Loucy (cell line): ENCODE data around the gene KCNIP3.

Experiments used
- H2AFZ ChIP-seq: fragments of 200-600 bp; sonication (generic); 2 replicates; pipeline ENCODE4 v1.6.0; 2016; ENCODE audit warnings: antibody characterized with exemption, mild to moderate bottlenecking, low read length, moderate library complexity
- H3F3A ChIP-seq: fragments of 200-600 bp; 2 replicates; pipeline ENCODE4 v1.6.0; 2016; ENCODE audit warnings: antibody characterized with exemption, low read depth, mild to moderate bottlenecking
- H3K27me3 ChIP-seq: fragments of 200-600 bp; sonication (generic); 2 replicates; pipeline ENCODE4 v1.6.1; 2014; ENCODE audit warnings: low read length, mild to moderate bottlenecking; ENCODE audit not compliant: insufficient read depth, poor library complexity, severe bottlenecking
- H3K36me3 ChIP-seq: fragments of 200-600 bp; sonication (generic); 2 replicates; pipeline ENCODE4 v1.6.1; 2016; ENCODE audit warnings: low read length; ENCODE audit not compliant: insufficient read depth
- H3K4me1 ChIP-seq: fragments of 200-600 bp; sonication (generic); 2 replicates; pipeline ENCODE4 v1.5.1; 2014; ENCODE audit warnings: low read length, mild to moderate bottlenecking; ENCODE audit not compliant: insufficient read depth, poor library complexity, severe bottlenecking
- H3K4me2 ChIP-seq: fragments of 200-600 bp; sonication (generic); 2 replicates; pipeline ENCODE4 v1.6.0; 2014; ENCODE audit warnings: antibody characterized with exemption, low read length, low read depth, mild to moderate bottlenecking; ENCODE audit not compliant: poor library complexity, severe bottlenecking
- H3K4me3 ChIP-seq: fragments of 200-600 bp; sonication (generic); 2 replicates; pipeline ENCODE4 v1.5.1; 2014; ENCODE audit warnings: low read length, mild to moderate bottlenecking, mixed read lengths; ENCODE audit not compliant: poor library complexity, severe bottlenecking
- H3K79me2 ChIP-seq: fragments of 200-600 bp; sonication (generic); 2 replicates; pipeline ENCODE4 v1.6.1; 2014; ENCODE audit warnings: low read length; ENCODE audit not compliant: insufficient read depth
- H3K9ac ChIP-seq: fragments of 200-600 bp; sonication (generic); 2 replicates; pipeline ENCODE4 v1.6.0; 2014; ENCODE audit warnings: mild to moderate bottlenecking, low read depth, low read length, moderate library complexity; ENCODE audit not compliant: poor library complexity, severe bottlenecking
- H3K9me2 ChIP-seq: fragments of 200-600 bp; sonication (generic); replicated peaks from 2 replicates; pipeline ENCODE4 v1.6.1; 2016; ENCODE audit warnings: low read depth, low read length, mixed read lengths
- H3K9me3 ChIP-seq: fragments of 200-600 bp; sonication (generic); 2 replicates; pipeline ENCODE4 v1.6.1; 2014; ENCODE audit warnings: mild to moderate bottlenecking, antibody characterized with exemption, low read length, low read depth; ENCODE audit not compliant: insufficient read depth
- H4K20me1 ChIP-seq: fragments of 200-600 bp; sonication (generic); 2 replicates; pipeline ENCODE4 v1.6.0; 2014; ENCODE audit warnings: antibody characterized with exemption, low read length, mild to moderate bottlenecking; ENCODE audit not compliant: insufficient read depth, poor library complexity, severe bottlenecking
- EZH2phosphoT487 ChIP-seq: fragments of 200-600 bp; IDR thresholded peaks from 2 replicates; pipeline ENCODE4 v1.6.1; 2018; ENCODE audit warnings: antibody characterized with exemption, mild to moderate bottlenecking, moderate library complexity, borderline replicate concordance
- TF ChIP-seq, protein P1 (sequence below): fragments of 200-600 bp; sonication (generic); conservative IDR thresholded peaks from 2 replicates; pipeline ENCODE4 v1.5.1; 2014; ENCODE audit warnings: mild to moderate bottlenecking, antibody characterized with exemption, low read length

Gene KCNIP3

DNA sequence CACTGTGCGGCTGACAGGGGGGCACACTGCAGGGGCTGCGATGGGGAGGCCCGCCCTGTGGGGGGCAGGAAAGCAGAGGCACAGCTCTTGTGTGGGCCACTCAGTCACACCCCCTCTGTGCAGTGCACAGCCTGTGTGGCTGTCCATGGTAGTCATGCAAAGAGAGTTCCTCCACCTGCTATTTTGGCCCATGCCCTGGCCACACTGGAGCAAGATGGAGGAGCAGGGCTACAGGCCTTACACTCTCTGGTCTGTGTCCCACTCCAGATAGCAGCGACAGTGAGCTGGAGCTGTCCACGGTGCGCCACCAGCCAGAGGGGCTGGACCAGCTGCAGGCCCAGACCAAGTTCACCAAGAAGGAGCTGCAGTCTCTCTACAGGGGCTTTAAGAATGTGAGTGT is 76.9 kb downstream of the KCNIP3 start:
- Histone ChIP-seq H3K79me2 (no peaks in the 10 kb centered on the region), H2AFZ (no peak overlapping the region), H3K4me1 (no peaks in the 10 kb centered on the region), H3F3A (no peaks in the 10 kb centered on the region), H3K9ac (no peak overlapping the region), H3K9me2 (no peaks in the 10 kb centered on the region), H3K4me2 (no peak overlapping the region), H3K27me3 (no peaks in the 10 kb centered on the region), H3K36me3 (no peaks in the 10 kb centered on the region), H3K9me3 (no peaks in the 10 kb centered on the region), H3K4me3 (no peak overlapping the region), H4K20me1 (no peaks in the 10 kb centered on the region)
- TF ChIP-seq, protein P1, sequence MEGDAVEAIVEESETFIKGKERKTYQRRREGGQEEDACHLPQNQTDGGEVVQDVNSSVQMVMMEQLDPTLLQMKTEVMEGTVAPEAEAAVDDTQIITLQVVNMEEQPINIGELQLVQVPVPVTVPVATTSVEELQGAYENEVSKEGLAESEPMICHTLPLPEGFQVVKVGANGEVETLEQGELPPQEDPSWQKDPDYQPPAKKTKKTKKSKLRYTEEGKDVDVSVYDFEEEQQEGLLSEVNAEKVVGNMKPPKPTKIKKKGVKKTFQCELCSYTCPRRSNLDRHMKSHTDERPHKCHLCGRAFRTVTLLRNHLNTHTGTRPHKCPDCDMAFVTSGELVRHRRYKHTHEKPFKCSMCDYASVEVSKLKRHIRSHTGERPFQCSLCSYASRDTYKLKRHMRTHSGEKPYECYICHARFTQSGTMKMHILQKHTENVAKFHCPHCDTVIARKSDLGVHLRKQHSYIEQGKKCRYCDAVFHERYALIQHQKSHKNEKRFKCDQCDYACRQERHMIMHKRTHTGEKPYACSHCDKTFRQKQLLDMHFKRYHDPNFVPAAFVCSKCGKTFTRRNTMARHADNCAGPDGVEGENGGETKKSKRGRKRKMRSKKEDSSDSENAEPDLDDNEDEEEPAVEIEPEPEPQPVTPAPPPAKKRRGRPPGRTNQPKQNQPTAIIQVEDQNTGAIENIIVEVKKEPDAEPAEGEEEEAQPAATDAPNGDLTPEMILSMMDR: no peak

DNA sequence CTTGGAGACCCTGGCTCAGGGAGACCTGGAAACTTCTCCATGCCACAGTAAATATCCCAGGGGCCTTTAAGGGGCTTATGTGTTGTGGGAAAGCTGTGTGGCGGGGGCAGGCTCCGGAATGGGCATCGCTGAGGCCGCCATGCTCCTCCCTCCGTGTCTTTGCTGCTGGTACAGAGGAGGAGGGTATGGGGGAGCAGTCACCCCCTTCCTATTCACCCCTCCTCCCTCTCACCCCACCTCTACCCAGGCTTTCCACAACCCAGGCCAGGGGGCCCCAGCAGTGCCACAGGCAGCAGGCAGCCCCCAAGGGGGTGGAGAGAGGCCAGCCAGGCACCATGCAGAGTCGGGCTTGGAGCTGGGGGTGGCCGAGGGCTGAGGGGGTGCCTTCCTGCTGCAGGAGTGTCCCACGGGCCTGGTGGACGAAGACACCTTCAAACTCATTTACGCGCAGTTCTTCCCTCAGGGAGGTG is 77.3 kb downstream of the KCNIP3 start:
- H3K36me3 ChIP-seq: no peaks in the 10 kb centered on the region
- H3K9me3 ChIP-seq: no peaks in the 10 kb centered on the region
- H2AFZ ChIP-seq: no peak overlapping the region
- no peak overlapping the region for H3K9ac ChIP-seq
- H3K9me2 ChIP-seq: no peaks in the 10 kb centered on the region
- H3K79me2 ChIP-seq: no peaks in the 10 kb centered on the region
- H4K20me1 ChIP-seq: no peaks in the 10 kb centered on the region
- no peaks in the 10 kb centered on the region for H3F3A ChIP-seq
- no peaks in the 10 kb centered on the region for H3K27me3 ChIP-seq
- no peak overlapping the region for H3K4me3 ChIP-seq
- H3K4me1 ChIP-seq: no peaks in the 10 kb centered on the region
- no peak for TF ChIP-seq EZH2phosphoT487
- TF ChIP-seq, protein P1: no peak
- H3K4me2 ChIP-seq: no peak overlapping the region

DNA sequence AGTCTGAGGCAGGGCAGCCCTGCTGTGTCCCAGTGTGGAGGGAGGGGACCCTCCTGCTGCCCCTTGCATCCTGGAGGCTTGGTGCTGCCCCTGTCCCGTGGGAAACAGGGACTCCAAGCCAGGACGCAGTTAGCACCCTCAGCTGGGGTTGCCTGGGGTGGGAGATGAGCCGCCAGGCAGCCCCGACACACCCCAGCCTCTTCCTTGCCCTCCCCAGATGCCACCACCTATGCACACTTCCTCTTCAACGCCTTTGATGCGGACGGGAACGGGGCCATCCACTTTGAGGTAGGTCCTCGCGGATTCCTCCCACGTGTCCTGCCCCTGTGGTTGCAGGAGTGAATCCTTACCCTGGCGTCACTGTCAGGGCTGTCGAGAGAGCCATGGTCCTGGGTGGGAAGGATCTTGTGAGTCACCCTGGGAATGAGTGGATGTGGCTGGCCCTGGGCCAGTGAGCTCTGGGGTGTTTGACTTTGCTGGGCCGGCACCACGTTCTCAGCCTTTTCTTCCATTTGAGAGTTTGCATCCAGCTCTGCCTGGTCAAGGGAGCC is 77.8 kb downstream of the KCNIP3 start:
- Histone ChIP-seq H3K9me2 (no peaks in the 10 kb centered on the region), H3K9me3 (no peaks in the 10 kb centered on the region), H3K79me2 (no peaks in the 10 kb centered on the region), H3K4me3 (no peak overlapping the region), H2AFZ (no peak overlapping the region), H3K9ac (no peak overlapping the region), H3F3A (no peaks in the 10 kb centered on the region), H3K4me1 (no peaks in the 10 kb centered on the region), H3K36me3 (no peaks in the 10 kb centered on the region), H4K20me1 (no peaks in the 10 kb centered on the region), H3K4me2 (no peak overlapping the region), H3K27me3 (no peaks in the 10 kb centered on the region)
- TF ChIP-seq, protein P1: no peak
- no peak for TF ChIP-seq EZH2phosphoT487
